Transverse colon (tissue), 4 donors: Measurements from ENCODE around the gene ZNF438. TPM values are rescaled to one million over a fixed set of nuclear protein-coding genes. Genes with fewer than 3 reads are reported as not detected.

ENCODE experiments used
- DNase-seq: peaks from one replicate; pipeline ENCODE4 v3.0.0-alpha.2; 2019
- H3K27ac ChIP-seq, 4 donors: fragments of 200-600 bp; sonication (generic); 2 replicates each; pipeline ENCODE4 v1.5.1; 2016 to 2018; ENCODE audit warnings: inconsistent platforms in 4 of 4
- H3K27me3 ChIP-seq: fragments of 200-600 bp; sonication (generic); 2 replicates; pipeline ENCODE4 v1.5.1; 2017; ENCODE audit warnings: inconsistent platforms
- H3K36me3 ChIP-seq, 4 donors: fragments of 200-600 bp; sonication (generic); 2 replicates each; pipeline ENCODE4 v1.5.1; 2017 to 2019; ENCODE audit warnings: inconsistent platforms in 4 of 4
- H3K4me1 ChIP-seq, 4 donors: fragments of 200-600 bp; sonication (generic); 2 replicates each; pipeline ENCODE4 v1.5.1; 2017 to 2020; ENCODE audit warnings: inconsistent platforms in 4 of 4
- H3K4me3 ChIP-seq, 4 donors: fragments of 200-600 bp; sonication (generic); 1 replicate in 1 of 4; 2 replicates in 3 of 4; pipeline versions ENCODE4 v1.5.1 to v1.6.1; 2017 to 2019; ENCODE audit warnings: inconsistent platforms in 4 of 4
- H3K9me3 ChIP-seq, 2 donors: fragments of 200-600 bp; sonication (generic); 2 replicates each; pipeline ENCODE4 v1.5.1; 2017 to 2019; ENCODE audit warnings: inconsistent platforms in 2 of 2
- EP300 ChIP-seq: sonication (generic); formaldehyde crosslinking; IDR thresholded peaks from one replicate; pipeline ENCODE4 v1.6.1; 2017; ENCODE audit warnings: antibody characterized with exemption, low read depth
- POLR2A ChIP-seq: fragments of 450-650 bp; IDR thresholded peaks from one replicate; pipeline ENCODE4 v1.6.1; 2016; ENCODE audit warnings: antibody characterized with exemption, mild to moderate bottlenecking, moderate library complexity
- POLR2AphosphoS5 ChIP-seq, 3 donors: sonication (generic); formaldehyde crosslinking; IDR thresholded peaks; one replicate each; pipeline ENCODE4 v1.6.1; 2016; ENCODE audit warnings: antibody characterized with exemption in 3 of 3
- WGBS, 2 donors: methylation state at CpG; one replicate each; pipeline ENCODE4 v1.1.5; 2018; ENCODE audit warnings: low coverage in 1 of 2; 5-methylcytosine and 5-hydroxymethylcytosine counted together
- in situ Hi-C, 4 donors: fragments of 200-750 bp; cut with MboI; loops; one replicate each; pipeline versions ENCODE4 v1.15.0 to v1.15.1; 2017; ENCODE audit warnings: low sequenced_read_pairs in 3 of 4, low pct_ligation_motif_present in 1 of 4, low pct_unique_long_range_greater_than_20kb in 1 of 4
- intact Hi-C: fragments of 100-400 bp; cut with DNase I; formaldehyde crosslinking; loops from one replicate; pipeline ENCODE4 v1.15.1; 2023; ENCODE audit warnings: low total_unique reads
- total RNA-seq, 4 donors: library from RNA; depleted of rRNA; stranded (reverse); fragments of >200 nt; gene quantifications; one replicate each; pipeline ENCODE4 v1.1.0, GENCODE V29; 2016
- TF ChIP-seq, protein P1 (sequence below), 5 experiments: fragments of 200-600 bp in 3 of 5; fragments of 450-650 bp in 2 of 5; sonication (generic) in 3 of 5; IDR thresholded peaks; 1 replicate in 2 of 5; 2 replicates in 3 of 5; pipeline ENCODE4 v1.5.1; 2016 to 2017; ENCODE audit warnings: antibody characterized with exemption in 5 of 5, inconsistent platforms in 3 of 5, mild to moderate bottlenecking in 2 of 5, moderate library complexity in 1 of 5

Gene ZNF438
- total RNA-seq, 4 donors from 2014 or later, result 4.4 to 7.4 (median 6.4) TPM

DNA sequence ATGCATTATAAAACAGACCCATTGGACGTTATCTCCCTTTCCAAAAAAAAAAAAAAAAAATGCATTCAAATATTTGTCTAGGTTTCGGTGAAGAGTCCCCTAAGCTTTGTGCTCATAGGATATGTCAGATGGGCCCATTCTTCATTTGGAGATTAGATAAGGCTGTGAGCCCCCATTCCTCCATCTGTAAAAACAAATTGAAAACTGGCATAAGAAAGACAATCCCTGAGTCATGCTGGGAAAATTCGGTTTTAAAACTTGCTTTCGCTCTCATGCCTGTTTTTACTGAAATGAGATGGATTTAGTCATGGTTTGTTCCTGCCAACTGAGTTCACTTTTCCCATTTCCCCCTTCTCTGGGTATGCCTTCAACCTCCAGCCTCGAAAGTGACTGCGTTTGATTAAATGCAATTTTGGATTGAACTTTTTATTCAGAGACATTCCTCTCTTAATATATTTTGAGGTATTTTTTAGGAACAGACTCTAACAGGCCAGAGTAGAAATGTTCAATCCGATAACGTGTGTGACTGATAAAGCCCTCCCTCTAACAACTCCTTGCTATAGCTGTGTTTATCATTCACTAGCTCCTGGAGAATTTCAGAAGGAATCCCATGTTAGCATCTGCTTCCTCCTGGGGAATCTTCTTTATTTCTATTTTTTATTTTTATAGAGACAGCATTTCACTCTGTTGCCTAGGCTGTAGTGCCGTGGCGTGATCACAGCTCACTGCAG lies 211.2 kb downstream of the ZNF438 start:
- in situ Hi-C loops, result no loop called here

GRCh38 chr10:30819341-30820181 lies 212.1 kb downstream of the ZNF438 start:
- TF ChIP-seq POLR2A (no peak), POLR2AphosphoS5 (IDR thresholded peaks at IDR 0.05) (no peak), EP300 (no peak)
- TF ChIP-seq, protein P1, sequence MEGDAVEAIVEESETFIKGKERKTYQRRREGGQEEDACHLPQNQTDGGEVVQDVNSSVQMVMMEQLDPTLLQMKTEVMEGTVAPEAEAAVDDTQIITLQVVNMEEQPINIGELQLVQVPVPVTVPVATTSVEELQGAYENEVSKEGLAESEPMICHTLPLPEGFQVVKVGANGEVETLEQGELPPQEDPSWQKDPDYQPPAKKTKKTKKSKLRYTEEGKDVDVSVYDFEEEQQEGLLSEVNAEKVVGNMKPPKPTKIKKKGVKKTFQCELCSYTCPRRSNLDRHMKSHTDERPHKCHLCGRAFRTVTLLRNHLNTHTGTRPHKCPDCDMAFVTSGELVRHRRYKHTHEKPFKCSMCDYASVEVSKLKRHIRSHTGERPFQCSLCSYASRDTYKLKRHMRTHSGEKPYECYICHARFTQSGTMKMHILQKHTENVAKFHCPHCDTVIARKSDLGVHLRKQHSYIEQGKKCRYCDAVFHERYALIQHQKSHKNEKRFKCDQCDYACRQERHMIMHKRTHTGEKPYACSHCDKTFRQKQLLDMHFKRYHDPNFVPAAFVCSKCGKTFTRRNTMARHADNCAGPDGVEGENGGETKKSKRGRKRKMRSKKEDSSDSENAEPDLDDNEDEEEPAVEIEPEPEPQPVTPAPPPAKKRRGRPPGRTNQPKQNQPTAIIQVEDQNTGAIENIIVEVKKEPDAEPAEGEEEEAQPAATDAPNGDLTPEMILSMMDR (IDR thresholded peaks at IDR 0.05), result no peak
- Histone ChIP-seq H3K4me3 (peak overlapping the region in 1 of 4 donors; percentile 4), H3K9me3 (no peaks in the 10 kb centered on the region), H3K27me3 (no peaks in the 10 kb centered on the region), H3K36me3 (no peaks in the 10 kb centered on the region), H3K4me1 (peaks cover 0 to 42% (median 8%) of the 10 kb centered on the region in 4 donors), H3K27ac (peak overlapping the region; percentile 58 to 90 (median 76))
- WGBS, 2 donors, result 68 to 70% methylated on average over 7 to 15 of the region's 15 CpGs
- intact Hi-C loops (no loop called here), in situ Hi-C loops (no loop called here)
- no peak for DNase-seq

More for the DNA sequence above, 211.2 kb downstream of the ZNF438 start:
- Histone ChIP-seq H3K27me3 (no peaks in the 10 kb centered on the region), H3K9me3 (no peaks in the 10 kb centered on the region), H3K27ac (peak overlapping the region; percentile 58 to 90 (median 76)), H3K4me3 (no peak overlapping the region), H3K36me3 (no peaks in the 10 kb centered on the region), H3K4me1 (peaks cover 0 to 40% (median 8%) of the 10 kb centered on the region in 4 donors)
- intact Hi-C loops, result no loop called here
- TF ChIP-seq POLR2AphosphoS5 (IDR thresholded peaks at IDR 0.05), result peak in 1 of 3 donors; percentile 4
- TF ChIP-seq, protein P1 (IDR thresholded peaks at IDR 0.05), result no peak
- DNase-seq, result no peak
- WGBS, 2 donors, result 47 to 61% methylated on average over 8 to 10 of the region's 10 CpGs

GRCh38 chr10:30818854-30819253 lies 212.8 kb downstream of the ZNF438 start:
- no peaks in the 10 kb centered on the region for H3K27me3 ChIP-seq
- no peak for DNase-seq
- WGBS, 2 donors, result 89 to 100% methylated on average over 2 to 17 of the region's 17 CpGs
- intact Hi-C loops (no loop called here), in situ Hi-C loops (no loop called here)
- no peaks in the 10 kb centered on the region for H3K36me3 ChIP-seq
- TF ChIP-seq EP300 (no peak), POLR2A (no peak), POLR2AphosphoS5 (IDR thresholded peaks at IDR 0.05) (no peak)
- TF ChIP-seq, protein P1 (IDR thresholded peaks at IDR 0.05), result no peak
- peaks cover 3 to 49% (median 11%) of the 10 kb centered on the region in 4 donors for H3K4me1 ChIP-seq
- no peak overlapping the region for H3K4me3 ChIP-seq
- peak overlapping the region; percentile 58 to 90 (median 76) for H3K27ac ChIP-seq
- H3K9me3 ChIP-seq, result no peaks in the 10 kb centered on the region

- in situ Hi-C loops (no loop called here), intact Hi-C loops (no loop called here)
- DNase-seq, result no peak
- Histone ChIP-seq H3K36me3 (no peaks in the 10 kb centered on the region), H3K4me3 (no peak overlapping the region), H3K27ac (peak overlapping the region; percentile 58 to 90 (median 76)), H3K9me3 (no peaks in the 10 kb centered on the region), H3K4me1 (peaks cover 7 to 55% (median 13%) of the 10 kb centered on the region in 4 donors), H3K27me3 (no peaks in the 10 kb centered on the region)
- WGBS, 2 donors, result 76% methylated on average over 12 of the region's 12 CpGs; no CpG with 5 or more reads in 1 of the 2 donors
- TF ChIP-seq EP300 (no peak), POLR2AphosphoS5 (IDR thresholded peaks at IDR 0.05) (no peak), POLR2A (no peak)
- TF ChIP-seq, protein P1 (IDR thresholded peaks at IDR 0.05), result no peak
Observed at GRCh38 chr10:30818010-30818660, 213.5 kb downstream of the ZNF438 start.
